ENCODE measurements around the gene MICALL1.

DNA sequence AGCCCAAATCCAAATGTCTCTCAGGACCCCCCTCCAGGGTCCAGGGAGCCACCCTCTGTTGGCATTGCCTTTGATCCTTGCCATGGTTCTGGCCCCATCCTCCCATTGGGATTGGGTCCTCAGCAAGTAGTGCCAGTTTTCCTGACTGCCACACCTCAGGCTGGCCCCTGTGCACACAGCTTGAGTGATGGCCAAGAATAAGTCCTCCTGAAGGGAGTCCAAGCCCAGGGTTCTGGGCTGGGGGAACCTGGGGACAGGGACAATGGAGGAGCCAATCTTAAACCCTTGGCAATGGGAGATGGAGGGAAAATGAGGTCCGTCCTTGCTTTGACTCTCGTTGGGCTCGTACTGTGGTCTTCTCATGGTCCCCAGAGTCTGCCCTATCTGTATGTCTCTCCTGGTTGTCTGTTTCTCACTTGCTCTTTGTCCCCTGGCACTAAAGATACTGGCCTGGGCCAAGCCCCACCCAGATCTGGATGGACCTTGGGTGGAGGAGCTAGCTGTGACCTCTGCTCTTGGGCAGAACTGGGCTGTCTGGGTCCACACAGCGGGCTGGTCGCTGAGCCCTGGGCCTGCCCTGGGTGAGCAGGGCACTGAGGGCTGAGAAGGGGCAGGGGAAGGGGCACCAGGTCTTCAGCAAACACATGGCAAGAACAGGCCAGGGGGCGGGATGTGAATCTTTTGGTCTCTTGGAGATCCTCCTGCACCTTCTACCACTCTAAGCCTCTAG, 75.3 kb downstream of the MICALL1 start:
- TF ChIP-seq, protein P1, sequence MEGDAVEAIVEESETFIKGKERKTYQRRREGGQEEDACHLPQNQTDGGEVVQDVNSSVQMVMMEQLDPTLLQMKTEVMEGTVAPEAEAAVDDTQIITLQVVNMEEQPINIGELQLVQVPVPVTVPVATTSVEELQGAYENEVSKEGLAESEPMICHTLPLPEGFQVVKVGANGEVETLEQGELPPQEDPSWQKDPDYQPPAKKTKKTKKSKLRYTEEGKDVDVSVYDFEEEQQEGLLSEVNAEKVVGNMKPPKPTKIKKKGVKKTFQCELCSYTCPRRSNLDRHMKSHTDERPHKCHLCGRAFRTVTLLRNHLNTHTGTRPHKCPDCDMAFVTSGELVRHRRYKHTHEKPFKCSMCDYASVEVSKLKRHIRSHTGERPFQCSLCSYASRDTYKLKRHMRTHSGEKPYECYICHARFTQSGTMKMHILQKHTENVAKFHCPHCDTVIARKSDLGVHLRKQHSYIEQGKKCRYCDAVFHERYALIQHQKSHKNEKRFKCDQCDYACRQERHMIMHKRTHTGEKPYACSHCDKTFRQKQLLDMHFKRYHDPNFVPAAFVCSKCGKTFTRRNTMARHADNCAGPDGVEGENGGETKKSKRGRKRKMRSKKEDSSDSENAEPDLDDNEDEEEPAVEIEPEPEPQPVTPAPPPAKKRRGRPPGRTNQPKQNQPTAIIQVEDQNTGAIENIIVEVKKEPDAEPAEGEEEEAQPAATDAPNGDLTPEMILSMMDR (IDR thresholded peaks at IDR 0.05): no peak
- peak in 1 of 2 donors; percentile 34 for TF ChIP-seq EP300 (IDR thresholded peaks at IDR 0.05)
